Endothelial cell (in vitro differentiated cells): ENCODE measurements around the gene INSR. TPM values are rescaled to one million over a fixed set of nuclear protein-coding genes. Genes with fewer than 3 reads are reported as not detected.

Experiments
- DNase-seq: peaks from one replicate; pipeline ENCODE4 v3.0.0; 2021; ENCODE audit warnings: low spot score
- H3K27ac Mint-ChIP-seq: one replicate; pipeline ENCODE4 v1.8.0; 2021; ENCODE audit warnings: mixed read lengths, inconsistent platforms; ENCODE audit not compliant: unreplicated experiment
- H3K27me3 Mint-ChIP-seq: one replicate; pipeline ENCODE4 v1.8.0; 2021; ENCODE audit warnings: mild to moderate bottlenecking, moderate library complexity, mixed read lengths, inconsistent platforms; ENCODE audit not compliant: unreplicated experiment
- H3K36me3 Mint-ChIP-seq: one replicate; pipeline ENCODE4 v1.8.0; 2021; ENCODE audit warnings: mild to moderate bottlenecking, low read depth, mixed read lengths, inconsistent platforms; ENCODE audit not compliant: unreplicated experiment
- H3K4me1 Mint-ChIP-seq: one replicate; pipeline ENCODE4 v1.8.0; 2021; ENCODE audit warnings: mild to moderate bottlenecking, mixed read lengths, inconsistent platforms; ENCODE audit not compliant: unreplicated experiment
- H3K4me3 Mint-ChIP-seq: one replicate; pipeline ENCODE4 v1.8.0; 2021; ENCODE audit warnings: mild to moderate bottlenecking, mixed read lengths, inconsistent platforms; ENCODE audit not compliant: unreplicated experiment
- H3K9me3 Mint-ChIP-seq: one replicate; pipeline ENCODE4 v1.8.0; 2021; ENCODE audit warnings: mixed read lengths, inconsistent platforms; ENCODE audit not compliant: unreplicated experiment
- total RNA-seq: library from RNA; stranded (reverse); fragmentation: NEBNext Ultra II Directional; extraction: Animal tissue kit (Norgen Biotek cat#: 25700); gene quantifications from one replicate; pipeline ENCODE4 v1.2.1, GENCODE V29; 2021; ENCODE audit not compliant: unreplicated experiment
- TF ChIP-seq, protein P1 (sequence below): fragments of 200-600 bp; sonication (generic); IDR thresholded peaks from one replicate; pipeline ENCODE4 v1.5.0; 2021; ENCODE audit warnings: antibody characterized with exemption; ENCODE audit not compliant: unreplicated experiment

INSR gene
- total RNA-seq, 1 donor from 2014 or later = 28.9 TPM

DNA sequence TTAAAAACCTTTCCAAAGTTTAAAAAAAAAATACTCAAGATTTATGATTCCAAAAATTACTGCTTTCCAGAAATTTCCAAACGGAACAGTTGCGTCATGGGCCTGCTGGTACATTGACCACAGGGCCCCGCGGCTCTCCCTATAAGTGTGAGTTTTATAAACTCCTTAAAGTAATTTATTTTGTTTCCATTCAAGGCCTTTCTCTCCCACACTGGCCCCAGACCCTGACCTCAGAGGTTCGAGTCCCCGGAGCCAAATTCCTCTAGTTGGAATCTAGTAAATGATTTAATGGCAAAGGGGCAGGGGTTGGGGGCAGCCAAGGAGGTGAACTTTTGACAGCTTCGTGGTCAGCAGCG is 97.5 kb downstream of the INSR start:
- peaks cover 16% of the 10 kb centered on the region for H3K4me1 Mint-ChIP-seq

DNA sequence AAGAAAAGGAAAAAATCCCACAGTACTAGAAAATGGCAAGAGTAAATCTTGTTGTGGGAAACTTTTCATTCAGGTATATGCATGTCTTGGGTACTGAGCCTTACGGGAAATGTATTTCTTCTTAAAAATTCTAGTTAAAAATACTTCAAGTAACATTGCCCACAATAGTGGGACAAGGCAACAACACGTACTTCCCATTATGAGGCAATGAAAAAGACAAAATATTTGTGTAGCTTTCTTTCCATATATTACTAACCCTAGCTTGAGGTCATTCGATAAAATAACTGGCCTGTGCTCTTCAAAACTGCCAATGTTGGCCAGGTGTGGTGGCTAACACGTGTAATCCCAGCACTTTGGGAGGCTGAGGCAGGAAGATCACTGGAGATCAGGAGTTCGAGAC is 99.2 kb downstream of the INSR start:
- H3K27ac Mint-ChIP-seq = no peak overlapping the region
- no peak for DNase-seq
- H3K9me3 Mint-ChIP-seq = no peaks in the 10 kb centered on the region
- peaks cover 10% of the 10 kb centered on the region for H3K36me3 Mint-ChIP-seq
- H3K27me3 Mint-ChIP-seq = peaks cover 2% of the 10 kb centered on the region
- TF ChIP-seq, protein P1, sequence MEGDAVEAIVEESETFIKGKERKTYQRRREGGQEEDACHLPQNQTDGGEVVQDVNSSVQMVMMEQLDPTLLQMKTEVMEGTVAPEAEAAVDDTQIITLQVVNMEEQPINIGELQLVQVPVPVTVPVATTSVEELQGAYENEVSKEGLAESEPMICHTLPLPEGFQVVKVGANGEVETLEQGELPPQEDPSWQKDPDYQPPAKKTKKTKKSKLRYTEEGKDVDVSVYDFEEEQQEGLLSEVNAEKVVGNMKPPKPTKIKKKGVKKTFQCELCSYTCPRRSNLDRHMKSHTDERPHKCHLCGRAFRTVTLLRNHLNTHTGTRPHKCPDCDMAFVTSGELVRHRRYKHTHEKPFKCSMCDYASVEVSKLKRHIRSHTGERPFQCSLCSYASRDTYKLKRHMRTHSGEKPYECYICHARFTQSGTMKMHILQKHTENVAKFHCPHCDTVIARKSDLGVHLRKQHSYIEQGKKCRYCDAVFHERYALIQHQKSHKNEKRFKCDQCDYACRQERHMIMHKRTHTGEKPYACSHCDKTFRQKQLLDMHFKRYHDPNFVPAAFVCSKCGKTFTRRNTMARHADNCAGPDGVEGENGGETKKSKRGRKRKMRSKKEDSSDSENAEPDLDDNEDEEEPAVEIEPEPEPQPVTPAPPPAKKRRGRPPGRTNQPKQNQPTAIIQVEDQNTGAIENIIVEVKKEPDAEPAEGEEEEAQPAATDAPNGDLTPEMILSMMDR = no peak
- no peak overlapping the region for H3K4me3 Mint-ChIP-seq
- H3K4me1 Mint-ChIP-seq = peaks cover 21% of the 10 kb centered on the region

More for the DNA sequence above, 97.5 kb downstream of the INSR start:
- Mint-ChIP-seq H3K27me3 (peaks cover 2% of the 10 kb centered on the region), H3K27ac (peak overlapping the region; percentile 74), H3K36me3 (peaks cover 10% of the 10 kb centered on the region), H3K4me3 (peak overlapping the region; percentile 93), H3K9me3 (no peaks in the 10 kb centered on the region)
- TF ChIP-seq, protein P1 = no peak
- DNase-seq = no peak

- Mint-ChIP-seq H3K27ac (no peak overlapping the region), H3K27me3 (peaks cover 2% of the 10 kb centered on the region), H3K36me3 (peaks cover 10% of the 10 kb centered on the region), H3K9me3 (no peaks in the 10 kb centered on the region), H3K4me3 (no peak overlapping the region), H3K4me1 (peaks cover 25% of the 10 kb centered on the region)
- no peak for DNase-seq
- TF ChIP-seq, protein P1 = no peak
Observed at GRCh38 chr19:7194566-7194965, 99.6 kb downstream of the INSR start.

DNA sequence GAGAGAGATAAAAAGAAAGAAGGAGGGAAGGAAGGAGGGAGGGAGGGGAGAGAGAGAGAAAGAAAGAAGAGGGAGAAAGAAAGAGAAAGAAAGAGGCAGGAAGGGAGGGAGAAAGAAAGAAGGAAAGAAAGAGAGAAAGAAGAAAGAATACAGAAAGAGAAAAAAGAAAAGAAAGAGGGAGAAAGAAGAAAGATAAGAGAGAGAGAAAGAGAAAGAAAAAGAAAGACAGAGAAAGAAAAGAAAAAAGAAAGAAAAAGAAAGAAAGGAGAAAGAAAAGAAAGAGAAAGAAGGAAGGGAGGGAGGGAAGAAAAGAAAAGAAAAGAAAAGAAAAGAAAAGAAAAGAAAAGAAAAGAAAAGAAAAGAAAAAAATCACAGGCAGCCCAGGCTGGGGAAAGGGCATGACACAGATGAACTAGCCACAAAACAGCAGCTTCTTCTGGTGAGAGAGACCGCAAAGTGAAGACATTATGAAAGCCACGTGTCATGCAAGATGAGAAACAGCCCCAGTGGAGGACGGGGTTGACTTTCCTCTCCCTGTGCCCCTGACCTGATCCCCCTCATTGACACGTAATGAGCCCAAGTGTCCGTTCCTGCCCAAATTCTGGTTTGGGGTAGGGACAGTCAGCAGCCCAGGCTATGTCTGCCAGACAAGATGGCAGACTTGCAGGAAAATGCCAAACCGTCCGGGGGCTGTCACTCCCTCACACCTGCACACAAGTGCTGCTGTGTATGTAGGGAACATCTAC is 102.1 kb downstream of the INSR start:
- Mint-ChIP-seq H3K4me1 (peaks cover 29% of the 10 kb centered on the region), H3K36me3 (peaks cover 3% of the 10 kb centered on the region), H3K27ac (no peak overlapping the region), H3K27me3 (peaks cover 2% of the 10 kb centered on the region), H3K9me3 (no peaks in the 10 kb centered on the region), H3K4me3 (no peak overlapping the region)
- TF ChIP-seq, protein P1 = no peak
- no peak for DNase-seq
